ENCODE data around the gene PRR5L.

DNA sequence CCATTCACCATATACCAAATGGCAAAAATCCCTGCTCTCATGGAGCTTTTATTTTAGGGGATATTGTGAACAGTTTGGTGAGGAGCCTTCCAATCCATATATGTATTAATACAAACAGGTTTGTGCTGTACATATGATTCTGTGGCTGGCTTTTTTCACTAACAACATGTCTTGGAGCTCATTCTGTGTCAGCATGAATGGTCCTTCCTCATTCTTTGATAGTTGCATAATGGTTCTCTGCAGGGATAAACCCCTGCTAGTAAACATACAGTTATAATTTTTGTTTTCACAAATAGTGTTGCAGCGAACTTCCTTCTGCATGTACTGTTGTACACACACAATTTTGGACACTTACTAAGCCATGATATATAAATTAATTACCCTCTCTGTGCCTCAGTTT, 8.3 kb downstream of the PRR5L start:
- TF ChIP-seq, protein P1, sequence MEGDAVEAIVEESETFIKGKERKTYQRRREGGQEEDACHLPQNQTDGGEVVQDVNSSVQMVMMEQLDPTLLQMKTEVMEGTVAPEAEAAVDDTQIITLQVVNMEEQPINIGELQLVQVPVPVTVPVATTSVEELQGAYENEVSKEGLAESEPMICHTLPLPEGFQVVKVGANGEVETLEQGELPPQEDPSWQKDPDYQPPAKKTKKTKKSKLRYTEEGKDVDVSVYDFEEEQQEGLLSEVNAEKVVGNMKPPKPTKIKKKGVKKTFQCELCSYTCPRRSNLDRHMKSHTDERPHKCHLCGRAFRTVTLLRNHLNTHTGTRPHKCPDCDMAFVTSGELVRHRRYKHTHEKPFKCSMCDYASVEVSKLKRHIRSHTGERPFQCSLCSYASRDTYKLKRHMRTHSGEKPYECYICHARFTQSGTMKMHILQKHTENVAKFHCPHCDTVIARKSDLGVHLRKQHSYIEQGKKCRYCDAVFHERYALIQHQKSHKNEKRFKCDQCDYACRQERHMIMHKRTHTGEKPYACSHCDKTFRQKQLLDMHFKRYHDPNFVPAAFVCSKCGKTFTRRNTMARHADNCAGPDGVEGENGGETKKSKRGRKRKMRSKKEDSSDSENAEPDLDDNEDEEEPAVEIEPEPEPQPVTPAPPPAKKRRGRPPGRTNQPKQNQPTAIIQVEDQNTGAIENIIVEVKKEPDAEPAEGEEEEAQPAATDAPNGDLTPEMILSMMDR (IDR thresholded peaks at IDR 0.05), result no peak
- TF ChIP-seq EP300 (IDR thresholded peaks at IDR 0.05), result no peak
